HCT116 (cell line): ENCODE measurements around the gene H19. TPM values are rescaled to one million over a fixed set of nuclear protein-coding genes. Genes with fewer than 3 reads are reported as not detected.

Experiments
- ATAC-seq: fragments of 200-7000 bp; cut with Tn5 transposase; 2 replicates; pipeline ENCODE4 v1.9.1; 2020; ENCODE audit warnings: mild to moderate bottlenecking, moderate library complexity
- BruUV-seq: library from RNA; stranded (reverse); fragments of 400-500 nt; replicated peaks from 2 replicates; lab custom pipeline; 2021; lab: Mats Ljungman, UMichigan
- CTCF ChIA-PET: fragments of 300-600 bp; sonication (Branson Sonifier 250); formaldehyde crosslinking; loops from one replicate; lab custom pipeline; 2021; ENCODE audit warnings: antibody characterized with exemption; lab: Charles Lee
- POLR2A ChIA-PET: fragments of 300-600, 350-600 bp; sonication (Branson Sonifier 250); formaldehyde crosslinking; loops from one replicate; lab custom pipeline; 2021; ENCODE audit warnings: antibody characterized with exemption; lab: Charles Lee
- RAD21 ChIA-PET, 2 experiments: fragments of 300-600 bp; sonication (Branson Sonifier 250); formaldehyde crosslinking; loops; one replicate each; lab custom pipeline; 2023; ENCODE audit warnings: low total read pairs in 2 of 2; ENCODE audit not compliant: uncharacterized antibody in 2 of 2, unreplicated experiment in 2 of 2, low non-redundant PET in 1 of 2; lab: Charles Lee
- DNase-seq: peaks from one replicate; pipeline ENCODE4 v3.0.0-alpha.2; 2010; ENCODE audit warnings: low read depth, low spot score
- H2AFZ ChIP-seq: fragments of 200-600 bp; shearing (Covaris generic), sonication (generic); 2 replicates; pipeline ENCODE4 v1.6.1; 2017; ENCODE audit warnings: low read depth, mixed run types, mixed read lengths, antibody characterized with exemption, low read length; ENCODE audit not compliant: poor library complexity, severe bottlenecking
- H3K27ac ChIP-seq: 2 replicates; pipeline ENCODE4 v1.5.1; 2012; ENCODE audit warnings: low read depth, low read length
- H3K27me3 ChIP-seq: fragments of 200-600 bp; sonication (generic); 2 replicates; pipeline ENCODE4 v1.6.1; 2016; ENCODE audit warnings: mixed run types, low read length, mixed read lengths; ENCODE audit not compliant: insufficient read depth
- H3K36me3 ChIP-seq, 2 experiments: fragments of 200-500 bp in 1 of 2; fragments of 200-600 bp in 1 of 2; sonication (Bioruptor generic) in 1 of 2; sonication (generic) in 1 of 2; 2 replicates each; pipeline versions ENCODE4 v1.5.1 to v1.6.1; 2014 to 2016; ENCODE audit warnings: low read length in 2 of 2, inconsistent platforms in 1 of 2, mixed read lengths in 1 of 2, mixed run types in 1 of 2; ENCODE audit not compliant: insufficient read depth in 2 of 2, control insufficient read depth in 1 of 2
- H3K4me1 ChIP-seq, 2 experiments: fragments of 200-600 bp in 1 of 2; sonication (generic) in 1 of 2; 2 replicates each; pipeline versions ENCODE4 v1.5.1 to v1.6.1; 2012 to 2017; ENCODE audit warnings: low read length in 2 of 2, inconsistent platforms in 1 of 2, mild to moderate bottlenecking in 1 of 2, mixed read lengths in 1 of 2, mixed run types in 1 of 2, moderate library complexity in 1 of 2; ENCODE audit not compliant: insufficient read depth in 2 of 2, control insufficient read depth in 1 of 2
- H3K4me2 ChIP-seq: fragments of 200-600 bp; sonication (generic); 2 replicates; pipeline ENCODE4 v1.6.1; 2017; ENCODE audit warnings: mixed run types, low read length, mixed read lengths
- H3K4me3 ChIP-seq, 2 experiments: fragments of 200-600 bp in 1 of 2; sonication (generic) in 1 of 2; replicated peaks in 1 of 2; 2 replicates each; pipeline ENCODE4 v1.5.1; 2011 to 2016; ENCODE audit warnings: low read length in 2 of 2, control low read depth in 1 of 2, low read depth in 1 of 2, mild to moderate bottlenecking in 1 of 2, mixed read lengths in 1 of 2, mixed run types in 1 of 2
- H3K79me2 ChIP-seq: fragments of 200-600 bp; sonication (generic); 2 replicates; pipeline ENCODE4 v1.6.1; 2017; ENCODE audit warnings: mild to moderate bottlenecking, mixed run types, low read length, moderate library complexity, mixed read lengths; ENCODE audit not compliant: insufficient read depth
- H3K9ac ChIP-seq: fragments of 200-600 bp; sonication (generic); 2 replicates; pipeline ENCODE4 v1.6.1; 2016; ENCODE audit warnings: low read length, mixed read lengths
- H3K9me2 ChIP-seq: fragments of 200-600 bp; sonication (generic), shearing (Covaris generic); 2 replicates; pipeline ENCODE4 v1.6.1; 2017; ENCODE audit warnings: mixed run types, mild to moderate bottlenecking, moderate library complexity; ENCODE audit not compliant: insufficient read depth
- H3K9me3 ChIP-seq, 2 experiments: fragments of 200-500 bp in 1 of 2; fragments of 200-600 bp in 1 of 2; sonication (Bioruptor generic) in 1 of 2; sonication (generic) in 1 of 2; 2 replicates each; pipeline ENCODE4 v1.6.1; 2014 to 2017; ENCODE audit warnings: low read length in 2 of 2, mixed read lengths in 2 of 2, inconsistent platforms in 1 of 2, low read depth in 1 of 2, mild to moderate bottlenecking in 1 of 2, mixed run types in 1 of 2, moderate library complexity in 1 of 2; ENCODE audit not compliant: control insufficient read depth in 1 of 2, insufficient read depth in 1 of 2
- H4K20me1 ChIP-seq: fragments of 200-600 bp; sonication (generic), shearing (Covaris generic); 2 replicates; pipeline ENCODE4 v1.6.1; 2017; ENCODE audit warnings: mixed run types, mild to moderate bottlenecking, moderate library complexity; ENCODE audit not compliant: insufficient read depth
- CBX3 ChIP-seq: IDR thresholded peaks from 2 replicates; pipeline ENCODE4 v1.6.1; 2012; ENCODE audit warnings: low read depth
- CEBPB ChIP-seq: IDR thresholded peaks from 2 replicates; pipeline ENCODE4 v1.6.1; 2012; ENCODE audit warnings: low read depth
- EGR1 ChIP-seq: IDR thresholded peaks from 2 replicates; pipeline ENCODE4 v1.6.1; 2012; ENCODE audit warnings: low read depth
- ELF1 ChIP-seq: IDR thresholded peaks from 2 replicates; pipeline ENCODE4 v1.6.1; 2012; ENCODE audit warnings: low read depth, borderline replicate concordance
- EZH2 ChIP-seq: fragments of 200-600 bp; sonication (generic); IDR thresholded peaks from 2 replicates; pipeline ENCODE4 v1.6.1; 2017; ENCODE audit warnings: antibody characterized with exemption, mixed run types
- EZH2phosphoT487 ChIP-seq: fragments of 200-600 bp; IDR thresholded peaks from 2 replicates; pipeline ENCODE4 v1.6.1; 2018; ENCODE audit warnings: antibody characterized with exemption, borderline replicate concordance
- FOSL1 ChIP-seq: IDR thresholded peaks from 2 replicates; pipeline ENCODE4 v1.6.1; 2012; ENCODE audit warnings: low read depth
- JUND ChIP-seq: IDR thresholded peaks from 2 replicates; pipeline ENCODE4 v1.6.1; 2012
- POLR2A ChIP-seq: IDR thresholded peaks from 2 replicates; pipeline ENCODE4 v1.7.0; 2011; ENCODE audit warnings: borderline replicate concordance; ENCODE audit not compliant: insufficient read depth, insufficient read length; ENCODE audit errors: extremely low read depth
- RAD21 ChIP-seq: IDR thresholded peaks from 2 replicates; pipeline ENCODE4 v1.6.1; 2012; ENCODE audit warnings: low read depth, mild to moderate bottlenecking
- SIN3A ChIP-seq: IDR thresholded peaks from 2 replicates; pipeline ENCODE4 v1.6.1; 2012; ENCODE audit warnings: low read depth
- SRF ChIP-seq: IDR thresholded peaks from 2 replicates; pipeline ENCODE4 v1.6.1; 2012; ENCODE audit warnings: low read depth
- TCF7L2 ChIP-seq: IDR thresholded peaks from 2 replicates; pipeline ENCODE4 v1.7.0; 2011; ENCODE audit warnings: borderline replicate concordance, inconsistent platforms; ENCODE audit not compliant: insufficient read depth, insufficient read length; ENCODE audit errors: extremely low read depth
- YY1 ChIP-seq: IDR thresholded peaks from 2 replicates; pipeline ENCODE4 v1.6.1; 2011; ENCODE audit warnings: low read length, low read depth, moderate library complexity, mild to moderate bottlenecking; ENCODE audit not compliant: insufficient replicate concordance; ENCODE audit errors: extremely low read depth
- ZFX ChIP-seq: fragments of 450-650 bp; IDR thresholded peaks from 2 replicates; pipeline ENCODE4 v1.6.1; 2017
- ZNF274 ChIP-seq: fragments of 200-500 bp; sonication (Bioruptor generic); IDR thresholded peaks from 2 replicates; pipeline ENCODE4 v1.6.1; 2014; ENCODE audit warnings: mild to moderate bottlenecking, low read depth, low read length, inconsistent platforms
- intact Hi-C: fragments of 100-400 bp; cut with micrococcal nuclease; formaldehyde crosslinking; loops from 2 replicates; pipeline ENCODE4 v1.10.0; 2022
- total RNA-seq: library from RNA; stranded (reverse); gene quantifications from one replicate; pipeline ENCODE4 v1.2.1, GENCODE V29; 2021; ENCODE audit not compliant: unreplicated experiment
- TF ChIP-seq, protein P1 (sequence below): IDR thresholded peaks from 2 replicates; pipeline ENCODE4 v1.6.1; 2012; ENCODE audit warnings: low read depth
- TF ChIP-seq, protein P2 (sequence below): IDR thresholded peaks from 2 replicates; pipeline ENCODE4 v1.6.1; 2012

H19 gene
- total RNA-seq, 1 experiment from 2014 or later, result 10.5 TPM

DNA sequence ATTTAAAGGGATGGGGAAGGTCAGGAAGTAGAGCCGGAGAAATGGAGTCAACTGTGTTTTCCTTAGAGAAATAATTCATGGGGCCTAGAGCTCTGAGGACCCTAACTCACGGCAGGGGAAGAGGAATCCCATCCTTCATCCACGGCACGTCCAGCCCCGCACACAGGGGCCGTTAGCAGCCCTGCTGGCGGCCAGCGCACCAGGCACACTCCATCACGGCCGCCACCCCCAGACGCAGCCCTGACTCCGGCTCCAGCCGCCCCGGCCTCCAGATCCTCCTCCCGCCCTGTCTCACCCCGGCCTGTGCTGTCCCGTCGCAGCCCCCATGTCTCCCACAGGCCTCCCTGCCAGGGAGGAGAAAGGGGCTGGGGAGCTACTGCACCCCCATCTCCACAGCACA, 39.3 kb downstream of the H19 start:
- H3K9me3 ChIP-seq, result no peaks in the 10 kb centered on the region
- CTCF ChIA-PET, result no interaction called here
- DNase-seq, result no peak
- ATAC-seq, result no peak
- no peak overlapping the region for H3K27ac ChIP-seq
- RAD21 ChIA-PET, result no interaction called here
- no peaks in the 10 kb centered on the region for H3K27me3 ChIP-seq
- no peaks in the 10 kb centered on the region for H3K36me3 ChIP-seq
- no peak overlapping the region for H2AFZ ChIP-seq
- POLR2A ChIA-PET, result no interaction called here
- no peaks in the 10 kb centered on the region for H3K4me1 ChIP-seq
- H3K9me2 ChIP-seq, result no peaks in the 10 kb centered on the region
- no TSS peak for BruUV-seq
- no peaks in the 10 kb centered on the region for H4K20me1 ChIP-seq
- no peak overlapping the region for H3K4me2 ChIP-seq
- no peak for TF ChIP-seq CEBPB
- no peak for TF ChIP-seq POLR2A
- no peak for TF ChIP-seq FOSL1
- TF ChIP-seq ELF1, result no peak
- no peak for TF ChIP-seq YY1
- no peak for TF ChIP-seq EZH2phosphoT487
- TF ChIP-seq RAD21, result no peak
- no peak for TF ChIP-seq JUND
- no peak for TF ChIP-seq SRF
- no peak for TF ChIP-seq SIN3A
- TF ChIP-seq TCF7L2, result no peak
- no peak overlapping the region for H3K4me3 ChIP-seq
- intact Hi-C loops, result no loop called here
- no peaks in the 10 kb centered on the region for H3K79me2 ChIP-seq
- no peak overlapping the region for H3K9ac ChIP-seq

DNA sequence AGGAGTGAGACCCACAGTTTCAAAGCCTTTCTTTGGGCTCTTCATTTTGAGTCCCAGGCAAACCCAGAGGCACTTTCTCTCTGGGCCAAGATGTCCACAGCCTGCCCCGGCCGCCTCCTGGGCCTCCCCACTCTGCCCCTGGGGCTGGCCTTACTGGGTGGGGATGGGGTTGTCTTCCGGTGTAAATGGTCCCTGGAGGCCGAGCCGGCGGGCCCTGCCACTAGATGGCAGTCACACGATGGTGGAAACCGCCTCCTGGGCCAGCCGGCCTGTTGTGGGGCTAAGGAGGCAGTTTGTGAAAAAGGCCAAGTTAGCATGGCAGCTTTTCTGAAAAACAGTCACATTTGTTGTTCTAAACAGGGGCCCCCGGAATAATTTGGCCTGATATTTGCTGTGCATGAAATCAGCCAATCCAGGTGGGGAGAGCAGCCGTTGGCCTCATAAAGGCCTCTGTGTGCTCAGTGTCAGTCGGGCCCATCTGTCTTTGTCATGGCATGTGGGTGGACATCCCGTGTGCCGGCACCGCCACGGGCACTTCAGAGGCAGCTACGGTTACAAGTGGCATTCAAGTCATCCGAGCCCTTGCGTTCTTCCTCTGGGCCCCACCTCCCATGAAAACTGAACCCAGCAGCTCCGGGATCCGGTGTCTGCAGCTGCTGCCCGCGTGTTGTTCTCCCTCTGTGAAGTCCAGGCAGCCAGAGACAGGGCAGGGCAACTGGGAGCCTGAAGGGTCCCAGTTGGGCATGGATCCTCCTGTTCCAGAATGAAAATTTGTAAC, 44.0 kb downstream of the H19 start:
- H3K79me2 ChIP-seq, result no peaks in the 10 kb centered on the region
- H3K27ac ChIP-seq, result no peak overlapping the region
- ChIA-PET POLR2A (no interaction called here), RAD21 (no interaction called here), CTCF (interaction anchor here (1.3 kb wide), 1 partner anchor 199 kb away, joined by 3 read pairs; no protein-coding TSS in a partner anchor)
- no peaks in the 10 kb centered on the region for H3K4me1 ChIP-seq
- H3K9ac ChIP-seq, result no peak overlapping the region
- no peaks in the 10 kb centered on the region for H3K27me3 ChIP-seq
- H3K9me2 ChIP-seq, result no peaks in the 10 kb centered on the region
- ATAC-seq (peak; percentile 59), DNase-seq (no peak)
- H3K36me3 ChIP-seq, result no peaks in the 10 kb centered on the region
- no TSS peak for BruUV-seq
- H3K4me3 ChIP-seq, result no peak overlapping the region
- intact Hi-C loops, result no loop called here
- no peak overlapping the region for H2AFZ ChIP-seq
- H3K4me2 ChIP-seq, result no peak overlapping the region
- no peaks in the 10 kb centered on the region for H4K20me1 ChIP-seq
- no peaks in the 10 kb centered on the region for H3K9me3 ChIP-seq
- TF ChIP-seq EZH2 (no peak), ZNF274 (no peak), ELF1 (no peak), POLR2A (no peak), SIN3A (no peak), YY1 (no peak), EGR1 (no peak), RAD21 (no peak), ZFX (no peak), CBX3 (no peak), SRF (no peak), FOSL1 (no peak), TCF7L2 (no peak)
- TF ChIP-seq, protein P1, sequence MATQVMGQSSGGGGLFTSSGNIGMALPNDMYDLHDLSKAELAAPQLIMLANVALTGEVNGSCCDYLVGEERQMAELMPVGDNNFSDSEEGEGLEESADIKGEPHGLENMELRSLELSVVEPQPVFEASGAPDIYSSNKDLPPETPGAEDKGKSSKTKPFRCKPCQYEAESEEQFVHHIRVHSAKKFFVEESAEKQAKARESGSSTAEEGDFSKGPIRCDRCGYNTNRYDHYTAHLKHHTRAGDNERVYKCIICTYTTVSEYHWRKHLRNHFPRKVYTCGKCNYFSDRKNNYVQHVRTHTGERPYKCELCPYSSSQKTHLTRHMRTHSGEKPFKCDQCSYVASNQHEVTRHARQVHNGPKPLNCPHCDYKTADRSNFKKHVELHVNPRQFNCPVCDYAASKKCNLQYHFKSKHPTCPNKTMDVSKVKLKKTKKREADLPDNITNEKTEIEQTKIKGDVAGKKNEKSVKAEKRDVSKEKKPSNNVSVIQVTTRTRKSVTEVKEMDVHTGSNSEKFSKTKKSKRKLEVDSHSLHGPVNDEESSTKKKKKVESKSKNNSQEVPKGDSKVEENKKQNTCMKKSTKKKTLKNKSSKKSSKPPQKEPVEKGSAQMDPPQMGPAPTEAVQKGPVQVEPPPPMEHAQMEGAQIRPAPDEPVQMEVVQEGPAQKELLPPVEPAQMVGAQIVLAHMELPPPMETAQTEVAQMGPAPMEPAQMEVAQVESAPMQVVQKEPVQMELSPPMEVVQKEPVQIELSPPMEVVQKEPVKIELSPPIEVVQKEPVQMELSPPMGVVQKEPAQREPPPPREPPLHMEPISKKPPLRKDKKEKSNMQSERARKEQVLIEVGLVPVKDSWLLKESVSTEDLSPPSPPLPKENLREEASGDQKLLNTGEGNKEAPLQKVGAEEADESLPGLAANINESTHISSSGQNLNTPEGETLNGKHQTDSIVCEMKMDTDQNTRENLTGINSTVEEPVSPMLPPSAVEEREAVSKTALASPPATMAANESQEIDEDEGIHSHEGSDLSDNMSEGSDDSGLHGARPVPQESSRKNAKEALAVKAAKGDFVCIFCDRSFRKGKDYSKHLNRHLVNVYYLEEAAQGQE, result no peak
- TF ChIP-seq, protein P2, sequence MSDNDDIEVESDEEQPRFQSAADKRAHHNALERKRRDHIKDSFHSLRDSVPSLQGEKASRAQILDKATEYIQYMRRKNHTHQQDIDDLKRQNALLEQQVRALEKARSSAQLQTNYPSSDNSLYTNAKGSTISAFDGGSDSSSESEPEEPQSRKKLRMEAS, result no peak
